Smooth muscle cell (in vitro differentiated cells): ENCODE results near the gene VDAC1. TPM values are rescaled to one million over a fixed set of nuclear protein-coding genes. Genes with fewer than 3 reads are reported as not detected.

Experiments
- DNase-seq: peaks from one replicate; lab custom pipeline; 2025; ENCODE audit not compliant: unreplicated experiment; lab: John Stamatoyannopoulos, UW
- H2AFZ ChIP-seq: fragments of 200-600 bp; sonication (generic); 2 replicates; pipeline ENCODE4 v1.6.0; 2016; ENCODE audit warnings: antibody characterized with exemption, low read depth, mild to moderate bottlenecking
- H3F3A ChIP-seq: fragments of 200-600 bp; sonication (generic); 2 replicates; pipeline ENCODE4 v1.6.0; 2017; ENCODE audit warnings: antibody characterized with exemption, low read depth
- H3K27ac ChIP-seq: fragments of 200-600 bp; sonication (generic); 2 replicates; pipeline ENCODE4 v1.5.1; 2016; ENCODE audit warnings: low read depth, mild to moderate bottlenecking
- H3K27me3 ChIP-seq: fragments of 200-600 bp; sonication (generic); 2 replicates; pipeline ENCODE4 v1.6.1; 2016; ENCODE audit warnings: low read depth, mild to moderate bottlenecking
- H3K36me3 ChIP-seq: fragments of 200-600 bp; sonication (generic); 2 replicates; pipeline ENCODE4 v1.5.1; 2016; ENCODE audit warnings: low read depth
- H3K4me1 ChIP-seq: fragments of 200-600 bp; sonication (generic); 2 replicates; pipeline ENCODE4 v1.5.1; 2016; ENCODE audit warnings: low read depth
- H3K4me2 ChIP-seq: fragments of 200-600 bp; sonication (generic); 2 replicates; pipeline ENCODE4 v1.6.0; 2016; ENCODE audit warnings: mild to moderate bottlenecking
- H3K4me3 ChIP-seq: fragments of 200-600 bp; sonication (generic); 2 replicates; pipeline ENCODE4 v1.5.1; 2016; ENCODE audit warnings: mild to moderate bottlenecking
- H3K79me2 ChIP-seq: fragments of 200-600 bp; sonication (generic); 2 replicates; pipeline ENCODE4 v1.6.0; 2016; ENCODE audit warnings: low read depth, mild to moderate bottlenecking
- H3K9ac ChIP-seq: fragments of 200-600 bp; sonication (generic); 2 replicates; pipeline ENCODE4 v1.6.0; 2016; ENCODE audit warnings: low read depth
- H3K9me3 ChIP-seq: fragments of 200-600 bp; sonication (generic); replicated peaks from 2 replicates; pipeline ENCODE4 v1.5.1; 2016; ENCODE audit warnings: low read depth
- H4K20me1 ChIP-seq: fragments of 200-600 bp; sonication (generic); 2 replicates; pipeline ENCODE4 v1.6.0; 2016; ENCODE audit warnings: low read depth
- WGBS: methylation state at CpG from one replicate; pipeline ENCODE4 v1.1.7; 2016; ENCODE audit warnings: low lambda C conversion rate; 5-methylcytosine and 5-hydroxymethylcytosine counted together
- polyA plus RNA-seq: library from polyadenylated mRNA; unstranded; fragments of >200 nt; fragmentation: Nextera tagmentation; extraction: Ambion mirVana; gene quantifications from 2 replicates; pipeline ENCODE4 v1.2.1, GENCODE V29; 2016
- total RNA-seq: library from RNA; depleted of rRNA; stranded (reverse); fragments of >200 nt; gene quantifications from 2 replicates; pipeline ENCODE4 v1.2.3, GENCODE V29; 2014
- TF ChIP-seq, protein P1 (sequence below): fragments of 200-600 bp; sonication (generic); IDR thresholded peaks from 2 replicates; pipeline ENCODE4 v1.5.1; 2017; ENCODE audit warnings: borderline replicate concordance, mild to moderate bottlenecking, antibody characterized with exemption; ENCODE audit not compliant: insufficient read depth, poor library complexity, severe bottlenecking

Gene VDAC1
- total and polyA plus RNA-seq, 2 experiments from 2014 or later, result 221 to 252 TPM

DNA sequence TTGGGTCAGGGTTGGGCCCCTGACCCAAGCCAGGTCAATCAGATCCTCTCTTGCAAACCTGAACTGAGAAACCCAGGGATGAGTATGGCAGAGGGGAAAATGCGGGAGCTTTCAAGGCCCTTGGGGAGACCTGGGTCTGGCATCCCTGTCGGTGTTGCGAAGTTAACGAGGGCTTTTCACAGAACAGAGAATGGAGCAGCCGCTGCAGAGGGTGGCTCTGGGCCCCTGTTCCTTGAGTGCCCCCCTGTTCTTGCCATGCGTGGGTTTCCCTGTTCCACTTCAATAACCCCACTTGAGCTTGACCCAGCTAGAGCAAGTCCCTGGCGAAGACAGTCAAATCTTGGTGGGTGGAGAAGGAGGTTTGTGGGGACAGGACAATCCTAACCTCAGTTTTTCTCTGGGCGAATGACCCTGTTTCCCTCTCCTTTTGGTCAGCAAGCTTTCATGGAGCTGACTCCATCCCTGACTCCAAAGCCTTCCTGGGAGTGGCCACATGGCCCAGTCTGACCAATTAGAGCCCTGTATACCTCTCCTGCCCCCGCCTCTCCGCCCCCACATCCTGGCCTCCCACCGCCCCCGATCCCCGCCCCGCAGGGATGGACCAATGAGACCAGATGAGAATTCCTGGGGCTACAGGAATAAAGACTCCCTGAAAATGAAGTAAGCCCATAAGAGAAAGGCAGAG, 2.9 kb upstream of the VDAC1 start:
- Histone ChIP-seq H3K9me3 (no peaks in the 10 kb centered on the region), H3K4me1 (peaks cover 20% of the 10 kb centered on the region), H3F3A (no peaks in the 10 kb centered on the region), H2AFZ (no peak overlapping the region), H3K4me2 (no peak overlapping the region), H3K27me3 (no peaks in the 10 kb centered on the region), H3K36me3 (no peaks in the 10 kb centered on the region), H3K79me2 (peaks cover 14% of the 10 kb centered on the region), H4K20me1 (peaks cover 13% of the 10 kb centered on the region), H3K4me3 (no peak overlapping the region), H3K9ac (no peak overlapping the region), H3K27ac (no peak overlapping the region)
- DNase-seq, result no peak
- WGBS, result 72% methylated on average over 14 of the region's 14 CpGs
- TF ChIP-seq, protein P1, sequence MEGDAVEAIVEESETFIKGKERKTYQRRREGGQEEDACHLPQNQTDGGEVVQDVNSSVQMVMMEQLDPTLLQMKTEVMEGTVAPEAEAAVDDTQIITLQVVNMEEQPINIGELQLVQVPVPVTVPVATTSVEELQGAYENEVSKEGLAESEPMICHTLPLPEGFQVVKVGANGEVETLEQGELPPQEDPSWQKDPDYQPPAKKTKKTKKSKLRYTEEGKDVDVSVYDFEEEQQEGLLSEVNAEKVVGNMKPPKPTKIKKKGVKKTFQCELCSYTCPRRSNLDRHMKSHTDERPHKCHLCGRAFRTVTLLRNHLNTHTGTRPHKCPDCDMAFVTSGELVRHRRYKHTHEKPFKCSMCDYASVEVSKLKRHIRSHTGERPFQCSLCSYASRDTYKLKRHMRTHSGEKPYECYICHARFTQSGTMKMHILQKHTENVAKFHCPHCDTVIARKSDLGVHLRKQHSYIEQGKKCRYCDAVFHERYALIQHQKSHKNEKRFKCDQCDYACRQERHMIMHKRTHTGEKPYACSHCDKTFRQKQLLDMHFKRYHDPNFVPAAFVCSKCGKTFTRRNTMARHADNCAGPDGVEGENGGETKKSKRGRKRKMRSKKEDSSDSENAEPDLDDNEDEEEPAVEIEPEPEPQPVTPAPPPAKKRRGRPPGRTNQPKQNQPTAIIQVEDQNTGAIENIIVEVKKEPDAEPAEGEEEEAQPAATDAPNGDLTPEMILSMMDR, result no peak

DNA sequence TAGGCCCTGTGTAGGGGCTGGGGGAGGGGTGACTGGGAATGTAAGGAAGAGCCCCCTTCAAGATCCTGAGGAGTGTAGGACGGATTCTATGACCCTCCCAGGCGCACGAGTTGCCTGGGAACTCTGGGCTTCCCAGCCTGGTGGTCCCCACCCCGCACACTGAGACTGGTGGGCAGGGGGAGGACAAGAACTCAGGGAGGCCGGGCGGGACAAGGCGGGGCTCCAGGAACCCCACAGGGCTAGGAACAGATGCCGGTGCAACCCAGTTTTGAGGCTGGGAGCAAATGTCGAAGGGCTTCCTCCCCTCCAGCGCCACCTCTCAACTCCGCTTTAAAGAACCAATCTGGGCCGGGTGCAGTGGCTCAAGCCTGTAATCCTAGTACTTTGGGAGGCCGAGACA, 1.3 kb upstream of the VDAC1 start:
- Histone ChIP-seq H2AFZ (no peak overlapping the region), H3K27me3 (no peaks in the 10 kb centered on the region), H3K79me2 (peaks cover 30% of the 10 kb centered on the region), H4K20me1 (peaks cover 29% of the 10 kb centered on the region), H3K4me3 (peak overlapping the region; percentile 95), H3K9me3 (no peaks in the 10 kb centered on the region), H3K27ac (peak overlapping the region; percentile 94), H3K36me3 (no peaks in the 10 kb centered on the region), H3K4me1 (peaks cover 20% of the 10 kb centered on the region), H3K4me2 (peak overlapping the region; percentile 97), H3K9ac (peak overlapping the region; percentile 95), H3F3A (no peaks in the 10 kb centered on the region)
- WGBS, result 78% methylated on average over 12 of the region's 13 CpGs
- DNase-seq, result no peak
- TF ChIP-seq, protein P1, result no peak

DNA sequence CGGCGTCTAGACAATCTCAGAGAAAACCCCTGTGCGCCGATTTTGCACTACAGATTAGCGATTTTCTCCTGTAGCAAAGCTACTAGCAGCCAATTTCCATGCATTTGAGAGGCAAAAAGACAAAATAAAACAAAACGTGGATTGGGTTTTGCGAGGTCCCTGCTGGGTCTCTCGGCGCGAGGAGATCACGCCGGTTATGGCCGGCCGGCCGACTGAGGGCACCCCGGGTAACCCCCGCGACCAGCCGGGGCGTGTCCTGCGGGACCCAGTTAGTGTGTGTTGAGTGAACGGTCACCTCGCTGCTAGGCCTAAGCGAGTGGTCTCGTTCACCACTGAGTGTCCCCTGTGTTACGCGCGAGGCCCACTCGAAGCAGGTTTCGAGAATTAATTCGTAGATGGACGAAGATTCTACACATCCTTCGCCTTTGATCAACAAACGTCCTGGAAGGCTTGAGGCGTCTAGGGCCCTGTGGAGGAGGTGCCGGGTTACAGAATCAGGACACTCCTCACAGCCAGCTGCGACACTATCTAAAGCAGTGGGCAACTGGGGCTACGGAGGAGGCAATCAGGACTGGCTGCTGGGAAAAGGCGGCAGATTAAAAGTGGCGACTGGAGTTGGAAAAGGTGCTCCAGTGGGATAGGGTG, 764 bp upstream of the VDAC1 start:
- H2AFZ ChIP-seq, result peak overlapping the region; percentile 66
- H3K27ac ChIP-seq, result peak overlapping the region; percentile 94
- no peaks in the 10 kb centered on the region for H3K9me3 ChIP-seq
- peak overlapping the region; percentile 95 for H3K4me3 ChIP-seq
- no peaks in the 10 kb centered on the region for H3K36me3 ChIP-seq
- peaks cover 36% of the 10 kb centered on the region for H3K79me2 ChIP-seq
- 10% methylated on average over 40 of the region's 40 CpGs for WGBS
- H3K4me2 ChIP-seq, result peak overlapping the region; percentile 97
- DNase-seq, result peak; percentile 45
- H3F3A ChIP-seq, result no peaks in the 10 kb centered on the region
- H3K9ac ChIP-seq, result peak overlapping the region; percentile 95
- peaks cover 20% of the 10 kb centered on the region for H3K4me1 ChIP-seq
- TF ChIP-seq, protein P1, result no peak
- H4K20me1 ChIP-seq, result peaks cover 34% of the 10 kb centered on the region
- no peaks in the 10 kb centered on the region for H3K27me3 ChIP-seq
